ENCODE data around the gene CDH26.

DNA sequence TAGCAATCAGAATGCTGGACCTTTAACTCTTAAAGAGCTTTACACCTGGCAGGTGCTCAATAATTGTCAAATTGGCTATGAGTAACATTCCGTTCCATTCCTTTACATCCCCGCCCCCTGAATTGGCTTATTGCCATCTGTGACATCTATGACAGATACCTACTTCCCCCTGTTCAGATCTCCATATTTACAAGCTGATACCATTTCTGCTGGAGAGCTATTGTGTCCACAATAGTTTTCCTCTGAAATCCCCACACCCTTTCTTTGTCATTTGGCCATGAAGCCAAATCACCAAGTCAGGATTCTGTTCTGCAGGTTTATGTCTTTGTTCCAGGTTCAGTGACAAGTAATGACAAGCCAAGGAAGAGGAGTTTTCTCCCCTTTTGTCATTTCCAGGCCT is 3.2 kb downstream of the CDH26 start:
- TF ChIP-seq EZH2 (conservative IDR thresholded peaks at IDR 0.05; ENCODE audit: low read depth, low read length) (no peak), POLR2A (IDR thresholded peaks at IDR 0.05; ENCODE audit: insufficient read depth in 1 of 2, low read depth in 2 of 2, low read length in 2 of 2) (no peak), EP300 (IDR thresholded peaks at IDR 0.05; ENCODE audit: low read depth in 2 of 2, low read length in 2 of 2) (no peak), EP300 (CRISPR knock-in tag; IDR thresholded peaks at IDR 0.05; ENCODE audit: borderline replicate concordance) (no peak), SIN3A (IDR thresholded peaks at IDR 0.05; ENCODE audit: borderline replicate concordance, low read depth, low read length) (no peak), TAF1 (CRISPR knock-in tag; IDR thresholded peaks at IDR 0.05) (no peak), SSRP1 (CRISPR knock-in tag; IDR thresholded peaks at IDR 0.05) (no peak), TCF12 (IDR thresholded peaks at IDR 0.05) (no peak), TCF12 (CRISPR knock-in tag; IDR thresholded peaks at IDR 0.05) (no peak), SMARCC2 (IDR thresholded peaks at IDR 0.05) (no peak), ZKSCAN8 (CRISPR knock-in tag; IDR thresholded peaks at IDR 0.05; ENCODE audit: borderline replicate concordance) (no peak), NBN (conservative IDR thresholded peaks at IDR 0.05) (no peak)
- TF ChIP-seq, protein P1, sequence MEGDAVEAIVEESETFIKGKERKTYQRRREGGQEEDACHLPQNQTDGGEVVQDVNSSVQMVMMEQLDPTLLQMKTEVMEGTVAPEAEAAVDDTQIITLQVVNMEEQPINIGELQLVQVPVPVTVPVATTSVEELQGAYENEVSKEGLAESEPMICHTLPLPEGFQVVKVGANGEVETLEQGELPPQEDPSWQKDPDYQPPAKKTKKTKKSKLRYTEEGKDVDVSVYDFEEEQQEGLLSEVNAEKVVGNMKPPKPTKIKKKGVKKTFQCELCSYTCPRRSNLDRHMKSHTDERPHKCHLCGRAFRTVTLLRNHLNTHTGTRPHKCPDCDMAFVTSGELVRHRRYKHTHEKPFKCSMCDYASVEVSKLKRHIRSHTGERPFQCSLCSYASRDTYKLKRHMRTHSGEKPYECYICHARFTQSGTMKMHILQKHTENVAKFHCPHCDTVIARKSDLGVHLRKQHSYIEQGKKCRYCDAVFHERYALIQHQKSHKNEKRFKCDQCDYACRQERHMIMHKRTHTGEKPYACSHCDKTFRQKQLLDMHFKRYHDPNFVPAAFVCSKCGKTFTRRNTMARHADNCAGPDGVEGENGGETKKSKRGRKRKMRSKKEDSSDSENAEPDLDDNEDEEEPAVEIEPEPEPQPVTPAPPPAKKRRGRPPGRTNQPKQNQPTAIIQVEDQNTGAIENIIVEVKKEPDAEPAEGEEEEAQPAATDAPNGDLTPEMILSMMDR (CRISPR knock-in tag; IDR thresholded peaks at IDR 0.05), result no peak
- TF ChIP-seq, protein P2, sequence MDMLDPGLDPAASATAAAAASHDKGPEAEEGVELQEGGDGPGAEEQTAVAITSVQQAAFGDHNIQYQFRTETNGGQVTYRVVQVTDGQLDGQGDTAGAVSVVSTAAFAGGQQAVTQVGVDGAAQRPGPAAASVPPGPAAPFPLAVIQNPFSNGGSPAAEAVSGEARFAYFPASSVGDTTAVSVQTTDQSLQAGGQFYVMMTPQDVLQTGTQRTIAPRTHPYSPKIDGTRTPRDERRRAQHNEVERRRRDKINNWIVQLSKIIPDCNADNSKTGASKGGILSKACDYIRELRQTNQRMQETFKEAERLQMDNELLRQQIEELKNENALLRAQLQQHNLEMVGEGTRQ (IDR thresholded peaks at IDR 0.05; ENCODE audit: low read depth, low read length), result no peak
- TF ChIP-seq, protein P2 (CRISPR knock-in tag; IDR thresholded peaks at IDR 0.05; ENCODE audit: borderline replicate concordance), result no peak
- TF ChIP-seq, protein P3, sequence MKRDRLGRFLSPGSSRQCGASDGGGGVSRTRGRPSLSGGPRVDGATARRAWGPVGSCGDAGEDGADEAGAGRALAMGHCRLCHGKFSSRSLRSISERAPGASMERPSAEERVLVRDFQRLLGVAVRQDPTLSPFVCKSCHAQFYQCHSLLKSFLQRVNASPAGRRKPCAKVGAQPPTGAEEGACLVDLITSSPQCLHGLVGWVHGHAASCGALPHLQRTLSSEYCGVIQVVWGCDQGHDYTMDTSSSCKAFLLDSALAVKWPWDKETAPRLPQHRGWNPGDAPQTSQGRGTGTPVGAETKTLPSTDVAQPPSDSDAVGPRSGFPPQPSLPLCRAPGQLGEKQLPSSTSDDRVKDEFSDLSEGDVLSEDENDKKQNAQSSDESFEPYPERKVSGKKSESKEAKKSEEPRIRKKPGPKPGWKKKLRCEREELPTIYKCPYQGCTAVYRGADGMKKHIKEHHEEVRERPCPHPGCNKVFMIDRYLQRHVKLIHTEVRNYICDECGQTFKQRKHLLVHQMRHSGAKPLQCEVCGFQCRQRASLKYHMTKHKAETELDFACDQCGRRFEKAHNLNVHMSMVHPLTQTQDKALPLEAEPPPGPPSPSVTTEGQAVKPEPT (CRISPR knock-in tag; IDR thresholded peaks at IDR 0.05; ENCODE audit: low read depth), result no peak
- TF ChIP-seq, protein P4, sequence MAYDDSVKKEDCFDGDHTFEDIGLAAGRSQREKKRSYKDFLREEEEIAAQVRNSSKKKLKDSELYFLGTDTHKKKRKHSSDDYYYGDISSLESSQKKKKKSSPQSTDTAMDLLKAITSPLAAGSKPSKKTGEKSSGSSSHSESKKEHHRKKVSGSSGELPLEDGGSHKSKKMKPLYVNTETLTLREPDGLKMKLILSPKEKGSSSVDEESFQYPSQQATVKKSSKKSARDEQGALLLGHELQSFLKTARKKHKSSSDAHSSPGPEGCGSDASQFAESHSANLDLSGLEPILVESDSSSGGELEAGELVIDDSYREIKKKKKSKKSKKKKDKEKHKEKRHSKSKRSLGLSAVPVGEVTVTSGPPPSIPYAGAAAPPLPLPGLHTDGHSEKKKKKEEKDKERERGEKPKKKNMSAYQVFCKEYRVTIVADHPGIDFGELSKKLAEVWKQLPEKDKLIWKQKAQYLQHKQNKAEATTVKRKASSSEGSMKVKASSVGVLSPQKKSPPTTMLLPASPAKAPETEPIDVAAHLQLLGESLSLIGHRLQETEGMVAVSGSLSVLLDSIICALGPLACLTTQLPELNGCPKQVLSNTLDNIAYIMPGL (CRISPR knock-in tag; IDR thresholded peaks at IDR 0.05; ENCODE audit: borderline replicate concordance in 1 of 2, low read depth in 1 of 2), result no peak

All from HepG2 (cell line).